Endothelial cell of umbilical vein (primary cell): ENCODE results near the gene UEVLD. TPM values are rescaled to one million over a fixed set of nuclear protein-coding genes. Genes with fewer than 3 reads are reported as not detected.
A peak's percentile ranks its signal among the peaks of the same experiment; 100 is the strongest.

Experiments
- BruUV-seq: library from RNA; stranded (reverse); fragments of 400-500 nt; replicated peaks from 2 replicates; lab custom pipeline; 2021; lab: Mats Ljungman, UMichigan
- CTCF ChIA-PET: fragments of 300-600, 350-600 bp; sonication (Branson Sonifier 250); formaldehyde crosslinking; loops from one replicate; lab custom pipeline; 2021; ENCODE audit warnings: antibody characterized with exemption, inconsistent platforms; lab: Charles Lee
- POLR2A ChIA-PET: fragments of 300-600, 350-600 bp; sonication (Branson Sonifier 250); formaldehyde crosslinking; loops from one replicate; lab custom pipeline; 2021; ENCODE audit warnings: antibody characterized with exemption, inconsistent platforms; lab: Charles Lee
- DNase-seq: peaks from one replicate; pipeline ENCODE4 v3.0.0-alpha.2; 2011; ENCODE audit warnings: low read depth, low spot score
- FAIRE-seq: peaks from 2 replicates; lab custom pipeline; 2011; peaks lifted over from hg19 to GRCh38; lab: Jason Lieb, UNC
- H2AFZ ChIP-seq: 2 replicates; pipeline ENCODE4 v1.6.0; 2012; ENCODE audit warnings: low read depth, low read length, control low read depth, inconsistent platforms
- H3K27ac ChIP-seq: 2 replicates; pipeline ENCODE4 v1.5.1; 2011; ENCODE audit warnings: low read depth, mild to moderate bottlenecking, control low read depth, low read length, moderate library complexity; ENCODE audit not compliant: insufficient read depth
- H3K27me3 ChIP-seq, 2 experiments: 2 replicates each; pipeline versions ENCODE4 v1.6.0 to v1.6.1; 2011; ENCODE audit warnings: low read length in 2 of 2, mixed read lengths in 1 of 2; ENCODE audit not compliant: control insufficient read depth in 2 of 2, insufficient read depth in 2 of 2
- H3K36me3 ChIP-seq, 2 experiments: 2 replicates in 1 of 2; 3 replicates in 1 of 2; pipeline ENCODE4 v1.5.1; 2011; ENCODE audit warnings: low read length in 2 of 2, mild to moderate bottlenecking in 1 of 2, moderate library complexity in 1 of 2; ENCODE audit not compliant: control insufficient read depth in 2 of 2, insufficient read depth in 2 of 2; ENCODE audit errors: extremely low read depth in 1 of 2
- H3K4me1 ChIP-seq: 3 replicates; pipeline ENCODE4 v1.5.1; 2011; ENCODE audit warnings: mild to moderate bottlenecking, low read length; ENCODE audit not compliant: control insufficient read depth, insufficient read depth; ENCODE audit errors: extremely low read depth
- H3K4me2 ChIP-seq: 2 replicates; pipeline ENCODE4 v1.6.1; 2011; ENCODE audit warnings: low read length, control low read depth, mixed read lengths; ENCODE audit not compliant: insufficient read depth
- H3K4me3 ChIP-seq, 3 experiments: fragments of 200-600 bp in 1 of 3; sonication (generic), shearing (Covaris generic) in 1 of 3; replicated peaks in 1 of 3; 2 replicates each; pipeline ENCODE4 v1.5.1; 2011 to 2016; ENCODE audit warnings: control low read depth in 3 of 3, low read length in 3 of 3, mild to moderate bottlenecking in 2 of 3, inconsistent platforms in 1 of 3, low read depth in 1 of 3, moderate library complexity in 1 of 3; ENCODE audit not compliant: insufficient read depth in 1 of 3
- H3K79me2 ChIP-seq: 2 replicates; pipeline ENCODE4 v1.6.0; 2012; ENCODE audit warnings: low read length, inconsistent platforms; ENCODE audit not compliant: control insufficient read depth, insufficient read depth
- H3K9ac ChIP-seq: replicated peaks from 2 replicates; pipeline ENCODE3; 2011; ENCODE audit warnings: low read length, control low read depth; ENCODE audit not compliant: insufficient read depth; ENCODE audit errors: extremely low read depth
- H3K9me1 ChIP-seq: replicated peaks from 3 replicates; pipeline ENCODE4 v1.6.0; 2011; ENCODE audit warnings: mild to moderate bottlenecking, low read length; ENCODE audit not compliant: control insufficient read depth, insufficient read depth; ENCODE audit errors: extremely low read depth
- H3K9me3 ChIP-seq: replicated peaks from 2 replicates; pipeline ENCODE4 v1.5.1; 2012; ENCODE audit warnings: low read length, inconsistent platforms; ENCODE audit not compliant: control insufficient read depth, insufficient read depth
- H4K20me1 ChIP-seq: replicated peaks from 2 replicates; pipeline ENCODE3; 2011; ENCODE audit warnings: mild to moderate bottlenecking, low read length; ENCODE audit not compliant: control insufficient read depth, insufficient read depth; ENCODE audit errors: extremely low read depth
- CTCF ChIP-seq, 2 donors: IDR thresholded peaks; 1 replicate in 1 of 2; 2 replicates in 1 of 2; pipeline ENCODE4 v1.5.1; 2011; ENCODE audit warnings: low read length in 2 of 2, mild to moderate bottlenecking in 2 of 2, moderate library complexity in 2 of 2, control low read depth in 1 of 2, inconsistent platforms in 1 of 2, low read depth in 1 of 2; ENCODE audit not compliant: insufficient read depth in 1 of 2; ENCODE audit errors: extremely low read depth in 1 of 2
- EZH2 ChIP-seq: IDR thresholded peaks from 2 replicates; pipeline ENCODE4 v1.6.1; 2012; ENCODE audit warnings: borderline replicate concordance, low read depth, mild to moderate bottlenecking, moderate library complexity, low read length, inconsistent platforms; ENCODE audit not compliant: severe bottlenecking
- FOS ChIP-seq: IDR thresholded peaks from 2 replicates; pipeline ENCODE4 v1.6.1; 2011; ENCODE audit warnings: mild to moderate bottlenecking, low read length, moderate library complexity, borderline replicate concordance; ENCODE audit not compliant: insufficient read depth
- GATA2 ChIP-seq: IDR thresholded peaks from 2 replicates; pipeline ENCODE4 v1.7.0; 2011; ENCODE audit warnings: low read depth, mild to moderate bottlenecking, moderate library complexity, mixed read lengths, low read length; ENCODE audit not compliant: insufficient read length, insufficient read depth
- JUN ChIP-seq: IDR thresholded peaks from 2 replicates; pipeline ENCODE4 v1.6.1; 2011; ENCODE audit warnings: borderline replicate concordance, low read depth; ENCODE audit not compliant: insufficient read length, insufficient read depth
- MAX ChIP-seq: IDR thresholded peaks from 2 replicates; pipeline ENCODE4 v1.6.1; 2011; ENCODE audit not compliant: insufficient read depth, insufficient read length
- MYC ChIP-seq: IDR thresholded peaks from one replicate; pipeline ENCODE4 v1.6.1; 2011; ENCODE audit warnings: mild to moderate bottlenecking, low read depth, low read length
- POLR2A ChIP-seq: IDR thresholded peaks from 2 replicates; pipeline ENCODE4 v1.6.1; 2012; ENCODE audit warnings: low read depth, mild to moderate bottlenecking, control low read depth, low read length
- POLR2AphosphoS5 ChIP-seq: IDR thresholded peaks from 2 replicates; pipeline ENCODE4 v1.6.1; 2012; ENCODE audit warnings: low read depth, mild to moderate bottlenecking, control low read depth, low read length, moderate library complexity; ENCODE audit not compliant: insufficient read depth
- dilution Hi-C: fragments of 300-500 bp; cut with MboI; formaldehyde crosslinking; loops from one replicate; pipeline ENCODE4 v1.15.0; 2019; ENCODE audit warnings: low sequenced_read_pairs; ENCODE audit not compliant: extremely low pct_ligation_motif_present
- intact Hi-C: fragments of 100-400 bp; cut with micrococcal nuclease; formaldehyde crosslinking; loops from one replicate; pipeline ENCODE4 v1.10.0; 2022
- polyA plus RNA-seq, 4 experiments: library from polyadenylated mRNA; depleted of rRNA in 3 of 4; stranded (reverse) in 3 of 4; unstranded in 1 of 4; fragments of >200 nt; gene quantifications; 2 replicates each; pipeline versions ENCODE4 v1.2.1 to v1.2.3, GENCODE V29; 2011 to 2012; ENCODE audit warnings: missing spikeins in 1 of 4
- total RNA-seq: library from RNA; stranded (reverse); gene quantifications from 2 replicates; pipeline ENCODE4 v1.2.3, GENCODE V29; 2021

Gene UEVLD
- total and polyA plus RNA-seq, 2 donors (not counting 3 experiments of a cell fraction or from before 2014, with no cell fraction given): 9.2 to 19.1 TPM

GRCh38 chr11:18615628-18616392, 27.3 kb upstream of the UEVLD start:
- no peak overlapping the region for H3K4me3 ChIP-seq
- no TSS peak for BruUV-seq
- TF ChIP-seq POLR2A (no peak), POLR2AphosphoS5 (no peak), MYC (no peak), JUN (no peak), GATA2 (no peak), FOS (no peak), EZH2 (no peak), MAX (no peak), CTCF (IDR thresholded peaks at IDR 0.05; ENCODE audit: extremely low read depth in 1 of 2, insufficient read depth in 1 of 2, low read depth in 1 of 2, low read length in 2 of 2) (no peak)

More at GRCh38 chr11:18615628-18616392, 27.3 kb upstream of the UEVLD start:
- H3K4me1 ChIP-seq: peaks cover 5% of the 10 kb centered on the region
- no peaks in the 10 kb centered on the region for H3K9me1 ChIP-seq
- DNase-seq (no peak), FAIRE-seq (peak; percentile 38)
- H3K27ac ChIP-seq: no peak overlapping the region
- H3K4me2 ChIP-seq: no peak overlapping the region
- no peak overlapping the region for H3K9ac ChIP-seq
- H4K20me1 ChIP-seq: peaks cover 3% of the 10 kb centered on the region
- POLR2A ChIA-PET: no interaction called here
- intact Hi-C loops (no loop called here), dilution Hi-C loops (no loop called here)
- peaks cover 10 to 17% of the 10 kb centered on the region in 2 experiments for H3K36me3 ChIP-seq
- no peak overlapping the region for H2AFZ ChIP-seq
- CTCF ChIA-PET: interaction anchor here (1.2 kb wide), 1 partner anchor 13 kb away, joined by 3 read pairs; no protein-coding TSS in a partner anchor
- H3K9me3 ChIP-seq: no peaks in the 10 kb centered on the region
- peaks cover 34% of the 10 kb centered on the region for H3K79me2 ChIP-seq
- no peaks in the 10 kb centered on the region for H3K27me3 ChIP-seq
